ENCODE measurements around the gene ACADS. TPM values are rescaled to one million over a fixed set of nuclear protein-coding genes. Genes with fewer than 3 reads are reported as not detected.

Gene ACADS
- total RNA-seq, 1 donor from 2014 or later = 20.9 TPM

DNA sequence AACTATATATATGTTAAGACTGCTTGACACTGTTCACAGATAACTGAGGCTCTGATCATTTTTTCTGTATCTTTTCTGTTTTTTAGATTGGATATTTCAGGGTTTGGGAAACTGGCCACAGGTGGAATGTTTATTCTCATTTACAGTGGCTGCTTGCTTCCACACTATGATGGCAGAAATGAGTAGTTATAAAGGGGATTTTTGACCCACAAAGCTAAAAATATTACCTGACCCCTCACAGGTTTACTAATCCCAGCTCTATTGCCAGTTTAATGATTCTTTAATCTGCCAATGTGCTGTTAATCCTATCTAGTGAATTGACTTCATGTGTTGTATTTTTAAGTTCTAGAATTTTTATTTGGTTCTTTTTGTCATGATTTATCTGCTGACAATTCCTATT lies 29.6 kb downstream of the ACADS start:
- intact Hi-C loops (cut with DNase I) = no loop called here
- Histone ChIP-seq H3K9me3 (no peaks in the 10 kb centered on the region), H3K27me3 (no peaks in the 10 kb centered on the region), H3K27ac (no peak overlapping the region), H3K4me3 (no peak overlapping the region), H3K36me3 (no peaks in the 10 kb centered on the region), H3K4me1 (no peaks in the 10 kb centered on the region)
- DNase-seq = no peak
- TF ChIP-seq, protein P1, sequence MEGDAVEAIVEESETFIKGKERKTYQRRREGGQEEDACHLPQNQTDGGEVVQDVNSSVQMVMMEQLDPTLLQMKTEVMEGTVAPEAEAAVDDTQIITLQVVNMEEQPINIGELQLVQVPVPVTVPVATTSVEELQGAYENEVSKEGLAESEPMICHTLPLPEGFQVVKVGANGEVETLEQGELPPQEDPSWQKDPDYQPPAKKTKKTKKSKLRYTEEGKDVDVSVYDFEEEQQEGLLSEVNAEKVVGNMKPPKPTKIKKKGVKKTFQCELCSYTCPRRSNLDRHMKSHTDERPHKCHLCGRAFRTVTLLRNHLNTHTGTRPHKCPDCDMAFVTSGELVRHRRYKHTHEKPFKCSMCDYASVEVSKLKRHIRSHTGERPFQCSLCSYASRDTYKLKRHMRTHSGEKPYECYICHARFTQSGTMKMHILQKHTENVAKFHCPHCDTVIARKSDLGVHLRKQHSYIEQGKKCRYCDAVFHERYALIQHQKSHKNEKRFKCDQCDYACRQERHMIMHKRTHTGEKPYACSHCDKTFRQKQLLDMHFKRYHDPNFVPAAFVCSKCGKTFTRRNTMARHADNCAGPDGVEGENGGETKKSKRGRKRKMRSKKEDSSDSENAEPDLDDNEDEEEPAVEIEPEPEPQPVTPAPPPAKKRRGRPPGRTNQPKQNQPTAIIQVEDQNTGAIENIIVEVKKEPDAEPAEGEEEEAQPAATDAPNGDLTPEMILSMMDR (IDR thresholded peaks at IDR 0.05) = no peak
- no peak for ATAC-seq

DNA sequence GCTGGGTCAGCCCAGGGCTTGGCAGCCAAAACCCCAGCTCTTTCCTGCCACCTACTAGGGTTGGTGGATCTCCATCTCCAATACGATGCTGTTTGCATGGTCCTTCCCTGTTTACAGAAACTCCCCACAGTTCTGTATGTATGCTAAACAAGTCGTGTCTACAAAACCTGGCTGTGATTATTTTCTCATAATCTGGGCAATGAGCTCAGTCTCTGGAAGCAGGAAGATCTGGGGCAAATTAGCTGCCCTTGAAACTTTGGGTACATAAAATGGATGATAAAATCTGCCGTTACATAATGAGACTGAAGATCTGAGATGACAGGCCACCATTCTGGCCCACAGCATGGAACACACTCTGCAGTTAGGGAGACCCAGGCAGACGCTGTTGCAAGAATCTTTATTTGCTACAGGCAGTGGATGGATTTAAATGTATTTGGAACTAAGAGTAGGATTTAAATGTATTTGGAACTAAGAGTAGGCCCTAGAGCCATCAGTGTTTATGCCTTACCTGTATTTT lies 31.7 kb downstream of the ACADS start:
- H3K27ac ChIP-seq = no peak overlapping the region
- intact Hi-C loops (cut with DNase I) = no loop called here
- H3K4me3 ChIP-seq = no peak overlapping the region
- peaks cover 12% of the 10 kb centered on the region for H3K36me3 ChIP-seq
- DNase-seq (no peak), ATAC-seq (no peak)
- no peaks in the 10 kb centered on the region for H3K27me3 ChIP-seq
- TF ChIP-seq, protein P1 (IDR thresholded peaks at IDR 0.05) = no peak
- no peaks in the 10 kb centered on the region for H3K9me3 ChIP-seq
- H3K4me1 ChIP-seq = no peaks in the 10 kb centered on the region

DNA sequence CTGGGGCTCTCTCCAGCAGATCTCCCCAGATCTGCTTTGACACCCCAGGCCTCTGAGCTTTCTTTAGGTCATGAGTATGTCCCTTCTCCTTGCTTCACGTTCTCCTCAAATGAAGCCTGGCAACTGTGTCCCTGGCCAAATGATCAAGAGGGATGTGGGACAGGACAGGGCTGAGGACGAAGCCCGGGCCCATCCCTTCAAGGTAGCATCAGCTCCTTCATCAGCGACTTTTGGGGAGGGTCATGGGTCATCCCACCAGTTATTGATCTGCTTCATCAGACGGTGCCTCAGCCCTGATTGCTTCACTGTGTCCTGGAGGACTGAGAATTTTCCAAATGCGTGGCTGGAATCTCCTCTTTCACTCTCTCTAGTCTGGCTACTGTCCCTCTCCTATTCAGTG lies 32.3 kb downstream of the ACADS start:
- no peaks in the 10 kb centered on the region for H3K27me3 ChIP-seq
- H3K9me3 ChIP-seq = no peaks in the 10 kb centered on the region
- ATAC-seq (no peak), DNase-seq (no peak)
- no peaks in the 10 kb centered on the region for H3K4me1 ChIP-seq
- no peak overlapping the region for H3K27ac ChIP-seq
- H3K4me3 ChIP-seq = no peak overlapping the region
- TF ChIP-seq, protein P1 (IDR thresholded peaks at IDR 0.05) = no peak
- peaks cover 15% of the 10 kb centered on the region for H3K36me3 ChIP-seq
- intact Hi-C loops (cut with DNase I) = no loop called here

DNA sequence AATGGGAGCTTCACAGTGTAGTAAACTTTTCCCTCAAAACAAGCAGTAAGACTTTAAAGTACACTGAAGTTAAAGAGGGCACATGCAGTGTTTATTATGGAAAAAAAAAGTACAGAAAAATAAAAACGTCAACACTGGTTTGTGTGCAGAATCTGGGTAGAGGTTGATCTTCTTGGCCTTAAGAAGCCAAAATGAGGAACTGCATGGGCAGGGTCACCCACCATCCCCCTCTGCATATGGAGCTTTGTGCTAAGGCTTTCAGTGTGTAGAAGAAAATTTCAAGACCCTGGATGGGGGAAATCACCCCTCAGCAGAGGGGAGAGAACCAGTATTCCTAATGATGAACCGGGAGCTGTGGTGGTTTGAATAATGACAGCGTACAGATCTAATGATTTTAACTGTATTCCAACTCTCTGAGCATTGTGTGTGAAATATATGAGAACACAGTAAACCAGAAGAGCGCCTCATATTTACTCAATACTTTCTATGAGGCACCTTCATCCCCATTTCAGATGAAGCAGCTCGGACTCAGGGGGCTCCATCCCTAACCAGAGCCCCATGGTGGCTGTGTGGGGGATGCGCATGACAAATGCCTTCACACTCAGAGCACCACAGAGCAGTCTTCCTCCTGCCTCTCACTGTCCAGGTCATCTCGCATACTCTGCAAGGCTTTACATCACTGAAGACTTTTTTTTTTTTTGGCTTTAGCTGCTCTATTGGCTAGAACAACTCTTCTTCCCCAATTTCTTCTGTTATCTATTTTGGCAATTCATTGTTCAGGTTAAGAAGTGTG lies 33.4 kb downstream of the ACADS start:
- no peaks in the 10 kb centered on the region for H3K27me3 ChIP-seq
- TF ChIP-seq, protein P1 (IDR thresholded peaks at IDR 0.05) = no peak
- no peak overlapping the region for H3K4me3 ChIP-seq
- DNase-seq (no peak), ATAC-seq (no peak)
- peaks cover 25% of the 10 kb centered on the region for H3K36me3 ChIP-seq
- H3K9me3 ChIP-seq = no peaks in the 10 kb centered on the region
- H3K4me1 ChIP-seq = no peaks in the 10 kb centered on the region
- H3K27ac ChIP-seq = no peak overlapping the region
- intact Hi-C loops (cut with DNase I) = no loop called here

DNA sequence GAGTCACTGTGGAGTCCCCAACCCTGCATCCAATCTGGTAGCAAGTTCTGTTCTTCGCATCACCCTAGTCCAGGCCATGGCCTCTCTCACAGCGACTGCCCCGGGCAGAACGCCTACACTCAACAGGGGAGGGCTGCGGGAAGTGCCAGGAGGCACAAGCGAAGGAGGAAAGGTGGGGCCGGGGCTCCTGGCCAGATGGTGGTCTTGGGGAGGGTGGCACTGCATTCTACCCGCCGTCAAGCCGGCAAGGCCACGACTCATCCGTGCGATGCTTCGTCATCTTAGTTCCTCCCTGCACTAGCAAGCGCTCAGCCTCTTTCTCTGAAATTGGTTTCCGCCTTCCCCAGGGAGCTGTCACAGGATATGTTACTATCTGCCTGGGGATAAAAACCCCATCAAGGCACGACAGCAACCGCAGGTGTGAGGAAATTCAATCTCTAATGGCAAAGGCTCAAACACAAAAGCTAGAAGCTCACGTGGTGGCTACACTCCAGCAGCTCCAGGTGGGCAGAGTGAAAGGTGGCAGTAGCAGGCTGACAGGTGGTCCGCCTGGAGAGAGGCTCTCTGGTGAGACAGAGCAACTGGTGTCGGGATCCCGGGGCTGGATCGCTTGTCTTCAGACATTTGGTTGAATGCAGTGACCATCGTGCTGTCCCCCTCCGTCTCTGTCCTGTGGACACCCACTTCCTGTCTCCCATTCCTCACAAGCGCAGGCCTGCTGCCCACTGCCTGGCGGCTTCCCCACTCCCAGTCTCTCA lies 34.1 kb downstream of the ACADS start:
- H3K4me3 ChIP-seq = no peak overlapping the region
- H3K9me3 ChIP-seq = no peaks in the 10 kb centered on the region
- ATAC-seq (no peak), DNase-seq (no peak)
- intact Hi-C loops (cut with DNase I) = no loop called here
- H3K27me3 ChIP-seq = no peaks in the 10 kb centered on the region
- H3K4me1 ChIP-seq = no peaks in the 10 kb centered on the region
- TF ChIP-seq, protein P1 (IDR thresholded peaks at IDR 0.05) = no peak
- peaks cover 33% of the 10 kb centered on the region for H3K36me3 ChIP-seq
- H3K27ac ChIP-seq = no peak overlapping the region
